Hepatocyte (in vitro differentiated cells): ENCODE data around the gene LPP. TPM values are rescaled to one million over a fixed set of nuclear protein-coding genes. Genes with fewer than 3 reads are reported as not detected.

ENCODE experiments used
- DNase-seq: peaks from one replicate; pipeline ENCODE4 v3.0.0-alpha.2; 2016; ENCODE audit warnings: low spot score
- H2AFZ ChIP-seq: fragments of 200-600 bp; sonication (generic); 2 replicates; pipeline ENCODE4 v1.6.0; 2016; ENCODE audit warnings: antibody characterized with exemption, mild to moderate bottlenecking
- H3K27ac ChIP-seq: fragments of 200-600 bp; sonication (generic); 2 replicates; pipeline ENCODE4 v1.5.1; 2016; ENCODE audit warnings: mild to moderate bottlenecking
- H3K27me3 ChIP-seq: fragments of 200-600 bp; sonication (generic); 2 replicates; pipeline ENCODE4 v1.6.1; 2016
- H3K36me3 ChIP-seq: fragments of 200-600 bp; sonication (generic); replicated peaks from 2 replicates; pipeline ENCODE4 v1.5.1; 2016; ENCODE audit warnings: low read depth; ENCODE audit not compliant: insufficient read depth
- H3K4me1 ChIP-seq: fragments of 200-600 bp; sonication (generic); 2 replicates; pipeline ENCODE4 v1.5.1; 2016; ENCODE audit warnings: mild to moderate bottlenecking, moderate library complexity; ENCODE audit not compliant: insufficient read depth
- H3K4me2 ChIP-seq: fragments of 200-600 bp; sonication (generic); 2 replicates; pipeline ENCODE4 v1.6.0; 2016
- H3K4me3 ChIP-seq: fragments of 200-600 bp; sonication (generic); 2 replicates; pipeline ENCODE4 v1.5.1; 2016; ENCODE audit warnings: mild to moderate bottlenecking
- H3K79me2 ChIP-seq: fragments of 200-600 bp; sonication (generic); 2 replicates; pipeline ENCODE4 v1.6.0; 2017; ENCODE audit warnings: mild to moderate bottlenecking
- H3K9me2 ChIP-seq: fragments of 200-600 bp; sonication (generic); replicated peaks from 2 replicates; pipeline ENCODE4 v1.6.0; 2017; ENCODE audit warnings: mild to moderate bottlenecking; ENCODE audit not compliant: insufficient read depth
- H3K9me3 ChIP-seq: fragments of 200-600 bp; sonication (generic); 2 replicates; pipeline ENCODE4 v1.5.1; 2016; ENCODE audit warnings: low read depth, mild to moderate bottlenecking
- H4K20me1 ChIP-seq: fragments of 200-600 bp; sonication (generic); 2 replicates; pipeline ENCODE4 v1.6.0; 2016; ENCODE audit warnings: mild to moderate bottlenecking; ENCODE audit not compliant: insufficient read depth, poor library complexity, severe bottlenecking
- EZH2 ChIP-seq: fragments of 200-600 bp; sonication (generic); IDR thresholded peaks from 2 replicates; pipeline ENCODE4 v1.6.1; 2016; ENCODE audit warnings: antibody characterized with exemption, mild to moderate bottlenecking, borderline replicate concordance
- EZH2phosphoT487 ChIP-seq: fragments of 200-600 bp; sonication (generic); IDR thresholded peaks from one replicate; pipeline ENCODE4 v1.6.1; 2018; ENCODE audit warnings: antibody characterized with exemption, mild to moderate bottlenecking, low read depth, moderate library complexity; ENCODE audit not compliant: unreplicated experiment, severe bottlenecking
- WGBS: methylation state at CpG from one replicate; pipeline ENCODE4 v1.1.6; 2016; ENCODE audit warnings: low lambda C conversion rate; ENCODE audit errors: missing lambda C conversion rate; 5-methylcytosine and 5-hydroxymethylcytosine counted together
- polyA plus RNA-seq: library from polyadenylated mRNA; unstranded; fragments of >200 nt; fragmentation: Nextera tagmentation; extraction: Ambion mirVana; gene quantifications from 2 replicates; pipeline ENCODE4 v1.2.1, GENCODE V29; 2016
- total RNA-seq: library from RNA; depleted of rRNA; stranded (reverse); fragments of >200 nt; gene quantifications from 2 replicates; pipeline ENCODE4 v1.2.3, GENCODE V29; 2014
- TF ChIP-seq, protein P1 (sequence below): fragments of 200-600 bp; sonication (generic); IDR thresholded peaks from 2 replicates; pipeline ENCODE4 v1.5.1; 2016; ENCODE audit warnings: antibody characterized with exemption, mild to moderate bottlenecking; ENCODE audit not compliant: poor library complexity

LPP gene
- total and polyA plus RNA-seq, 2 experiments from 2014 or later: 53.2 to 73.8 TPM

GRCh38 chr3:188135271-188135670 lies 18.7 kb upstream of the LPP start:
- no peaks in the 10 kb centered on the region for H3K9me2 ChIP-seq
- H3K4me3 ChIP-seq: no peak overlapping the region
- no peaks in the 10 kb centered on the region for H3K79me2 ChIP-seq
- H3K36me3 ChIP-seq: no peaks in the 10 kb centered on the region
- H2AFZ ChIP-seq: no peak overlapping the region
- no peaks in the 10 kb centered on the region for H4K20me1 ChIP-seq
- H3K27me3 ChIP-seq: no peaks in the 10 kb centered on the region
- TF ChIP-seq EZH2phosphoT487 (no peak), EZH2 (no peak)
- TF ChIP-seq, protein P1, sequence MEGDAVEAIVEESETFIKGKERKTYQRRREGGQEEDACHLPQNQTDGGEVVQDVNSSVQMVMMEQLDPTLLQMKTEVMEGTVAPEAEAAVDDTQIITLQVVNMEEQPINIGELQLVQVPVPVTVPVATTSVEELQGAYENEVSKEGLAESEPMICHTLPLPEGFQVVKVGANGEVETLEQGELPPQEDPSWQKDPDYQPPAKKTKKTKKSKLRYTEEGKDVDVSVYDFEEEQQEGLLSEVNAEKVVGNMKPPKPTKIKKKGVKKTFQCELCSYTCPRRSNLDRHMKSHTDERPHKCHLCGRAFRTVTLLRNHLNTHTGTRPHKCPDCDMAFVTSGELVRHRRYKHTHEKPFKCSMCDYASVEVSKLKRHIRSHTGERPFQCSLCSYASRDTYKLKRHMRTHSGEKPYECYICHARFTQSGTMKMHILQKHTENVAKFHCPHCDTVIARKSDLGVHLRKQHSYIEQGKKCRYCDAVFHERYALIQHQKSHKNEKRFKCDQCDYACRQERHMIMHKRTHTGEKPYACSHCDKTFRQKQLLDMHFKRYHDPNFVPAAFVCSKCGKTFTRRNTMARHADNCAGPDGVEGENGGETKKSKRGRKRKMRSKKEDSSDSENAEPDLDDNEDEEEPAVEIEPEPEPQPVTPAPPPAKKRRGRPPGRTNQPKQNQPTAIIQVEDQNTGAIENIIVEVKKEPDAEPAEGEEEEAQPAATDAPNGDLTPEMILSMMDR: no peak
- no peaks in the 10 kb centered on the region for H3K4me1 ChIP-seq
- H3K27ac ChIP-seq: no peak overlapping the region
- no peak for DNase-seq
- WGBS: 87% methylated on average over 5 of the region's 5 CpGs
- no peaks in the 10 kb centered on the region for H3K9me3 ChIP-seq
- no peak overlapping the region for H3K4me2 ChIP-seq

DNA sequence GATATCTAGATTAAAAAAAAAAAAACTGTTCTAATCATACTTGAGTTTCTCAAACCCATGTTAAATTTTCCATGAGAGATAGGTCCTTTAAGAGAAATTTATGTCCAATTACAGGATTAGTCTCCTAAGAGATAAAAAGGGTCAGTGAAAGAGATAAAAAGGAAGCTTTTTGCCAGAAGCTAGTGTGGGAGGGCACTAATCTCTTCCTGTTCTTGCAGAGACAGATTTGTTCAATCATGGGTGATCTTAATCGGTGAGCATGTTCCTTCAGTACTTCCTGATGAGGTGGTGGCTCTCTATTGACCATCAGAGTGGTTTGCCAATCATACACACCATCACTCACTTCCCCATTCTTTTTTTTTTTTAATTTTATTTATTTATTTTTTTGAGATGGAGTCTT lies 16.9 kb upstream of the LPP start:
- H3K27ac ChIP-seq: no peak overlapping the region
- no peaks in the 10 kb centered on the region for H4K20me1 ChIP-seq
- TF ChIP-seq, protein P1: no peak
- TF ChIP-seq EZH2: no peak
- no peak for TF ChIP-seq EZH2phosphoT487
- H3K9me2 ChIP-seq: no peaks in the 10 kb centered on the region
- 32% methylated on average over 1 of the region's 1 CpG for WGBS
- H2AFZ ChIP-seq: no peak overlapping the region
- no peak for DNase-seq
- no peaks in the 10 kb centered on the region for H3K79me2 ChIP-seq
- H3K36me3 ChIP-seq: no peaks in the 10 kb centered on the region
- no peaks in the 10 kb centered on the region for H3K4me1 ChIP-seq
- no peaks in the 10 kb centered on the region for H3K9me3 ChIP-seq
- H3K4me2 ChIP-seq: no peak overlapping the region
- H3K4me3 ChIP-seq: no peak overlapping the region
- no peaks in the 10 kb centered on the region for H3K27me3 ChIP-seq

- Histone ChIP-seq H3K4me2 (no peak overlapping the region), H3K36me3 (no peaks in the 10 kb centered on the region), H3K27ac (no peak overlapping the region), H2AFZ (no peak overlapping the region), H3K27me3 (no peaks in the 10 kb centered on the region), H3K9me2 (no peaks in the 10 kb centered on the region), H3K9me3 (no peaks in the 10 kb centered on the region), H3K4me1 (no peaks in the 10 kb centered on the region), H4K20me1 (no peaks in the 10 kb centered on the region), H3K79me2 (no peaks in the 10 kb centered on the region), H3K4me3 (no peak overlapping the region)
- WGBS: 90% methylated on average over 4 of the region's 4 CpGs
- DNase-seq: no peak
- no peak for TF ChIP-seq EZH2
- no peak for TF ChIP-seq EZH2phosphoT487
- TF ChIP-seq, protein P1: no peak
Observed at GRCh38 chr3:188139466-188139865, 14.5 kb upstream of the LPP start.

DNA sequence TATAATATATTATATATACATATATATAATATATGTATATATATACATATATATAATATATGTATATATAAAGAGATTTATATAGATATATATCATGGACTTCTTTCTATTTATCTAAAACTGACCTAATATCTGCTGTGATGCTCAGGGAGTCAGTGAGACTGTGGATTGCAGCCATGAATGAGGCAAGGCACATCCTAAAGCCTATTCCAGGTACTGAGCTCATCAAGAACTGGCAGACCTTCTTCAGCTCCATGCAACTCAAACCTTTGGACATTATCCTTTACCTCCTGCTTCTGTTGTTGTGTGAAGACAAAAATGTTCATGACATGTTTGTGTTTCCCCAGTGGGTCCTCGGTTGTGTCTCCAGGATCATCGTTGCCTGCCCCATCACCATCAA lies 7.7 kb upstream of the LPP start:
- no peaks in the 10 kb centered on the region for H3K9me2 ChIP-seq
- H2AFZ ChIP-seq: no peak overlapping the region
- H3K27me3 ChIP-seq: no peaks in the 10 kb centered on the region
- no peaks in the 10 kb centered on the region for H3K9me3 ChIP-seq
- WGBS: 93% methylated on average over 2 of the region's 2 CpGs
- H3K27ac ChIP-seq: no peak overlapping the region
- no peak for TF ChIP-seq EZH2phosphoT487
- TF ChIP-seq, protein P1: no peak
- TF ChIP-seq EZH2: no peak
- no peaks in the 10 kb centered on the region for H3K79me2 ChIP-seq
- no peaks in the 10 kb centered on the region for H4K20me1 ChIP-seq
- H3K4me3 ChIP-seq: no peak overlapping the region
- no peaks in the 10 kb centered on the region for H3K36me3 ChIP-seq
- H3K4me2 ChIP-seq: no peak overlapping the region
- H3K4me1 ChIP-seq: no peaks in the 10 kb centered on the region
- DNase-seq: no peak
